HG03108 (cell line): ENCODE measurements around the gene METTL4.

Experiments
- ATAC-seq: cut with Tn5 transposase; IDR thresholded peaks from one replicate; pipeline ENCODE4 v1.9.1; 2021; ENCODE audit warnings: moderate library complexity; ENCODE audit not compliant: unreplicated experiment

METTL4 gene

GRCh38 chr18:2522112-2522511, 49.2 kb downstream of the METTL4 start:
- no peak for ATAC-seq

GRCh38 chr18:2518473-2518872, 52.8 kb downstream of the METTL4 start:
- ATAC-seq = no peak

GRCh38 chr18:2515908-2516625, 55.2 kb downstream of the METTL4 start:
- peak; percentile 54 for ATAC-seq

GRCh38 chr18:2515171-2515787, 56.0 kb downstream of the METTL4 start:
- ATAC-seq = no peak

GRCh38 chr18:2513616-2514015, 57.7 kb downstream of the METTL4 start:
- no peak for ATAC-seq

- no peak for ATAC-seq
Measured at GRCh38 chr18:2512059-2512458, 59.2 kb downstream of the METTL4 start.

- ATAC-seq = no peak
Measured at GRCh38 chr18:2511451-2511850, 59.9 kb downstream of the METTL4 start.

- ATAC-seq = no peak
Measured at GRCh38 chr18:2510416-2510815, 60.9 kb downstream of the METTL4 start.

- no peak for ATAC-seq
Measured at GRCh38 chr18:2508678-2509077, 62.6 kb downstream of the METTL4 start.

- ATAC-seq = no peak
Measured at GRCh38 chr18:2508155-2508554, 63.1 kb downstream of the METTL4 start.

GRCh38 chr18:2504642-2505041, 66.7 kb downstream of the METTL4 start:
- ATAC-seq = no peak

- no peak for ATAC-seq
Measured at GRCh38 chr18:2502880-2503279, 68.4 kb downstream of the METTL4 start.

- no peak for ATAC-seq
Measured at GRCh38 chr18:2502394-2502793, 68.9 kb downstream of the METTL4 start.

- no peak for ATAC-seq
Measured at GRCh38 chr18:2497797-2498196, 73.5 kb downstream of the METTL4 start.

GRCh38 chr18:2495381-2495780, 75.9 kb downstream of the METTL4 start:
- ATAC-seq = no peak

- ATAC-seq = no peak
Measured at GRCh38 chr18:2494921-2495320, 76.4 kb downstream of the METTL4 start.
